Liver (tissue), 9 donors: ENCODE results near the gene HSDL2. TPM values are rescaled to one million over a fixed set of nuclear protein-coding genes. Genes with fewer than 3 reads are reported as not detected.

ENCODE experiments used
- DNase-seq: peaks from one replicate; pipeline ENCODE4 v3.0.0-alpha.2; 2017; ENCODE audit warnings: low spot score
- H3K27ac ChIP-seq, 2 donors: one replicate each; pipeline ENCODE4 v1.7.0; 2013; ENCODE audit warnings: inconsistent platforms in 2 of 2, low read length in 2 of 2, control low read depth in 1 of 2, low read depth in 1 of 2, mild to moderate bottlenecking in 1 of 2
- H3K27me3 ChIP-seq, 4 donors: one replicate each; pipeline versions ENCODE4 v1.6.1 to v1.7.0; 2013; ENCODE audit warnings: low read length in 3 of 4, inconsistent platforms in 1 of 4, mild to moderate bottlenecking in 1 of 4, moderate library complexity in 1 of 4; ENCODE audit not compliant: control insufficient read depth in 4 of 4, insufficient read depth in 4 of 4
- H3K36me3 ChIP-seq, 4 donors: one replicate each; pipeline versions ENCODE4 v1.6.1 to v1.7.0; 2013; ENCODE audit warnings: low read length in 3 of 4, mild to moderate bottlenecking in 3 of 4, low read depth in 1 of 4, moderate library complexity in 1 of 4; ENCODE audit not compliant: control insufficient read depth in 4 of 4, insufficient read depth in 3 of 4
- H3K4me1 ChIP-seq, 4 donors: one replicate each; pipeline versions ENCODE4 v1.6.1 to v1.7.0; 2013; ENCODE audit warnings: low read length in 3 of 4, mild to moderate bottlenecking in 3 of 4, moderate library complexity in 1 of 4; ENCODE audit not compliant: control insufficient read depth in 4 of 4, insufficient read depth in 4 of 4
- H3K4me3 ChIP-seq, 3 donors: one replicate each; pipeline versions ENCODE4 v1.6.1 to v1.7.0; 2013; ENCODE audit warnings: low read length in 3 of 3, control low read depth in 1 of 3, low read depth in 1 of 3, mild to moderate bottlenecking in 1 of 3
- H3K9ac ChIP-seq, 2 donors: one replicate each; pipeline ENCODE4 v1.7.0; 2013; ENCODE audit warnings: low read length in 2 of 2, mild to moderate bottlenecking in 2 of 2, moderate library complexity in 2 of 2, control low read depth in 1 of 2, low read depth in 1 of 2
- H3K9me3 ChIP-seq, 4 donors: one replicate each; pipeline versions ENCODE4 v1.6.1 to v1.7.0; 2013; ENCODE audit warnings: low read length in 3 of 4; ENCODE audit not compliant: control insufficient read depth in 4 of 4
- ATF3 ChIP-seq: IDR thresholded peaks from 2 replicates; pipeline ENCODE4 v1.6.1; 2016; ENCODE audit warnings: antibody characterized with exemption
- CTCF ChIP-seq: fragments of 150-350 bp; IDR thresholded peaks from 2 replicates; pipeline ENCODE4 v1.5.1; 2017; ENCODE audit warnings: improper control_type of control experiment, low read depth, low read length; ENCODE audit not compliant: missing input control
- EGR1 ChIP-seq, 2 donors: IDR thresholded peaks; 2 replicates each; pipeline ENCODE4 v1.6.1; 2016 to 2018; ENCODE audit warnings: antibody characterized with exemption in 2 of 2, low read depth in 2 of 2
- FOXA1 ChIP-seq: IDR thresholded peaks from 2 replicates; pipeline ENCODE4 v1.6.1; 2016; ENCODE audit warnings: antibody characterized with exemption
- FOXA2 ChIP-seq: IDR thresholded peaks from 2 replicates; pipeline ENCODE4 v1.6.1; 2016; ENCODE audit warnings: antibody characterized with exemption
- GABPA ChIP-seq, 2 donors: IDR thresholded peaks in 1 of 2; conservative IDR thresholded peaks in 1 of 2; 2 replicates each; pipeline ENCODE4 v1.6.1; 2016; ENCODE audit warnings: antibody characterized with exemption in 2 of 2, mild to moderate bottlenecking in 1 of 2, moderate library complexity in 1 of 2
- HNF4G ChIP-seq: IDR thresholded peaks from 2 replicates; pipeline ENCODE4 v1.6.1; 2016; ENCODE audit warnings: antibody characterized with exemption
- JUND ChIP-seq, 2 donors: IDR thresholded peaks; 2 replicates each; pipeline ENCODE4 v1.6.1; 2016; ENCODE audit warnings: antibody characterized with exemption in 2 of 2
- MAX ChIP-seq: IDR thresholded peaks from 2 replicates; pipeline ENCODE4 v1.6.1; 2016; ENCODE audit warnings: antibody characterized with exemption
- NR2F2 ChIP-seq: IDR thresholded peaks from 2 replicates; pipeline ENCODE4 v1.6.1; 2016; ENCODE audit warnings: antibody characterized with exemption
- RAD21 ChIP-seq, 2 donors: IDR thresholded peaks; 2 replicates each; pipeline ENCODE4 v1.6.1; 2016; ENCODE audit warnings: antibody characterized with exemption in 2 of 2, mild to moderate bottlenecking in 2 of 2
- REST ChIP-seq: IDR thresholded peaks from 2 replicates; pipeline ENCODE4 v1.6.1; 2016; ENCODE audit warnings: antibody characterized with exemption, mild to moderate bottlenecking
- RXRA ChIP-seq, 2 donors: IDR thresholded peaks; 2 replicates each; pipeline ENCODE4 v1.6.1; 2017 to 2018; ENCODE audit warnings: antibody characterized with exemption in 2 of 2, mild to moderate bottlenecking in 1 of 2
- SP1 ChIP-seq: IDR thresholded peaks from 2 replicates; pipeline ENCODE4 v1.6.1; 2018; ENCODE audit warnings: antibody characterized with exemption, mild to moderate bottlenecking
- TAF1 ChIP-seq: conservative IDR thresholded peaks from 2 replicates; pipeline ENCODE4 v1.6.1; 2016; ENCODE audit warnings: antibody characterized with exemption, mild to moderate bottlenecking
- YY1 ChIP-seq: IDR thresholded peaks from 2 replicates; pipeline ENCODE4 v1.6.1; 2016; ENCODE audit warnings: antibody characterized with exemption, mild to moderate bottlenecking
- ZBTB33 ChIP-seq: IDR thresholded peaks from 2 replicates; pipeline ENCODE4 v1.6.1; 2016; ENCODE audit warnings: antibody characterized with exemption
- WGBS: extraction: QIAGEN DNeasy Blood & Tissue Kit; methylation state at CpG from one replicate; pipeline ENCODE4 v1.1.7; 2013; 5-methylcytosine and 5-hydroxymethylcytosine counted together
- polyA plus RNA-seq, 2 donors: library from polyadenylated mRNA; stranded (reverse) in 1 of 2; unstranded in 1 of 2; fragments of 200-250 nt in 1 of 2; fragments of >200 nt in 1 of 2; fragmentation: Nextera tagmentation in 1 of 2; extraction: Ambion mirVana in 1 of 2; gene quantifications; one replicate each; pipeline versions ENCODE4 v1.2.1 to v1.2.3, GENCODE V29; 2013 to 2015
- total RNA-seq, 2 donors: library from RNA; depleted of rRNA; stranded (reverse); fragments of >200 nt; gene quantifications; one replicate each; pipeline ENCODE4 v1.2.3, GENCODE V29; 2014
- donor health status: healthy.
- donor health status: healthy.
- donor health status: healthy.
- donor health status: healthy.
- donor health status: healthy.

The HSDL2 gene
- total and polyA plus RNA-seq, 4 donors: 26.1 to 135 (median 79.6) TPM

- H3K9ac ChIP-seq: no peak overlapping the region
- peaks cover 8 to 29% (median 16%) of the 10 kb centered on the region in 4 donors for H3K4me1 ChIP-seq
- H3K4me3 ChIP-seq: no peak overlapping the region
- 41% methylated on average over 1 of the region's 1 CpG for WGBS
- no peaks in the 10 kb centered on the region for H3K36me3 ChIP-seq
- no peak overlapping the region for H3K27ac ChIP-seq
- no peaks in the 10 kb centered on the region for H3K9me3 ChIP-seq
- no peaks in the 10 kb centered on the region for H3K27me3 ChIP-seq
- no peak for TF ChIP-seq TAF1
- no peak for TF ChIP-seq EGR1 (IDR thresholded peaks at IDR 0.05; ENCODE audit: low read depth in 2 of 2)
- TF ChIP-seq ZBTB33: no peak
- TF ChIP-seq SP1: no peak
- TF ChIP-seq GABPA (IDR thresholded peaks at IDR 0.05 in 1 of 2, conservative IDR thresholded peaks at IDR 0.05 in 1 of 2): no peak
- no peak for TF ChIP-seq REST
- no peak for TF ChIP-seq FOXA1
- no peak for TF ChIP-seq MAX
- no peak for TF ChIP-seq RXRA (IDR thresholded peaks at IDR 0.05)
- TF ChIP-seq CTCF: no peak
- no peak for TF ChIP-seq FOXA2
- no peak for TF ChIP-seq ATF3
- no peak for TF ChIP-seq JUND (IDR thresholded peaks at IDR 0.05)
- TF ChIP-seq YY1: no peak
- no peak for DNase-seq
These were observed 25.7 kb upstream of the HSDL2 start for GRCh38 chr9:112354081-112354743.

GRCh38 chr9:112355427-112355897 lies 24.4 kb upstream of the HSDL2 start:
- no peak overlapping the region for H3K9ac ChIP-seq
- TF ChIP-seq RAD21 (IDR thresholded peaks at IDR 0.05) (peak in 1 of 2 donors; percentile 10), JUND (IDR thresholded peaks at IDR 0.05) (no peak), TAF1 (no peak), NR2F2 (no peak), HNF4G (no peak), EGR1 (IDR thresholded peaks at IDR 0.05; ENCODE audit: low read depth in 2 of 2) (no peak), FOXA1 (no peak)
- WGBS: 32% methylated on average over 8 of the region's 8 CpGs
- peaks cover 8 to 23% (median 15%) of the 10 kb centered on the region in 4 donors for H3K4me1 ChIP-seq
- H3K36me3 ChIP-seq: no peaks in the 10 kb centered on the region
- H3K4me3 ChIP-seq: no peak overlapping the region
- no peak overlapping the region for H3K27ac ChIP-seq
- no peak for DNase-seq
- no peaks in the 10 kb centered on the region for H3K9me3 ChIP-seq
- H3K27me3 ChIP-seq: no peaks in the 10 kb centered on the region
